Measurements from ENCODE around the gene WFDC6. TPM values are rescaled to one million over a fixed set of nuclear protein-coding genes. Genes with fewer than 3 reads are reported as not detected.

Gene WFDC6
- polyA plus RNA-seq, 2 donors = not detected

GRCh38 chr20:45538209-45538799 is 978 bp downstream of the WFDC6 start:
- no peaks in the 10 kb centered on the region for H3K36me3 ChIP-seq (ENCODE audit: control insufficient read depth in 2 of 2, insufficient read depth in 2 of 2, low read length in 1 of 2)
- H3K27ac ChIP-seq (ENCODE audit: low read depth in 2 of 2, low read length in 1 of 2) = no peak overlapping the region
- H3K4me1 ChIP-seq (ENCODE audit: control insufficient read depth in 2 of 2, insufficient read depth in 2 of 2, low read length in 1 of 2) = peaks cover 3% of the 10 kb centered on the region in 2 donors
- no peaks in the 10 kb centered on the region for H3K9me3 ChIP-seq (ENCODE audit: control insufficient read depth in 2 of 2, insufficient read depth in 1 of 2, low read depth in 1 of 2, low read length in 1 of 2)
- peaks cover 3 to 41% of the 10 kb centered on the region in 2 donors for H3K27me3 ChIP-seq (ENCODE audit: control insufficient read depth in 1 of 2, insufficient read depth in 2 of 2, low read length in 2 of 2)
- WGBS, 2 donors = 53 to 58% methylated on average over 7 of the region's 7 CpGs
- no peak overlapping the region for H3K4me3 ChIP-seq (ENCODE audit: low read depth in 1 of 2, low read length in 2 of 2)

GRCh38 chr20:45527294-45527693 is 12.0 kb downstream of the WFDC6 start:
- H3K4me3 ChIP-seq (ENCODE audit: low read depth in 1 of 2, low read length in 2 of 2) = no peak overlapping the region
- peaks cover 3 to 9% of the 10 kb centered on the region in 2 donors for H3K27me3 ChIP-seq (ENCODE audit: control insufficient read depth in 1 of 2, insufficient read depth in 2 of 2, low read length in 2 of 2)
- H3K9me3 ChIP-seq (ENCODE audit: control insufficient read depth in 2 of 2, insufficient read depth in 1 of 2, low read depth in 1 of 2, low read length in 1 of 2) = no peaks in the 10 kb centered on the region
- no peaks in the 10 kb centered on the region for H3K4me1 ChIP-seq (ENCODE audit: control insufficient read depth in 2 of 2, insufficient read depth in 2 of 2, low read length in 1 of 2)
- no peaks in the 10 kb centered on the region for H3K36me3 ChIP-seq (ENCODE audit: control insufficient read depth in 2 of 2, insufficient read depth in 2 of 2, low read length in 1 of 2)
- no peak overlapping the region for H3K27ac ChIP-seq (ENCODE audit: low read depth in 2 of 2, low read length in 1 of 2)
- 79% methylated on average over 4 of the region's 4 CpGs for WGBS, 2 donors

- 70 to 82% methylated on average over 1 of the region's 1 CpG for WGBS, 2 donors
- Histone ChIP-seq H3K9me3 (ENCODE audit: control insufficient read depth in 2 of 2, insufficient read depth in 1 of 2, low read depth in 1 of 2, low read length in 1 of 2) (no peaks in the 10 kb centered on the region), H3K4me3 (ENCODE audit: low read depth in 1 of 2, low read length in 2 of 2) (no peak overlapping the region), H3K27ac (ENCODE audit: low read depth in 2 of 2, low read length in 1 of 2) (no peak overlapping the region), H3K4me1 (ENCODE audit: control insufficient read depth in 2 of 2, insufficient read depth in 2 of 2, low read length in 1 of 2) (no peaks in the 10 kb centered on the region), H3K27me3 (ENCODE audit: control insufficient read depth in 1 of 2, insufficient read depth in 2 of 2, low read length in 2 of 2) (peaks cover 3% of the 10 kb centered on the region in 2 donors), H3K36me3 (ENCODE audit: control insufficient read depth in 2 of 2, insufficient read depth in 2 of 2, low read length in 1 of 2) (no peaks in the 10 kb centered on the region)
Measured at GRCh38 chr20:45523821-45524220, 15.5 kb downstream of the WFDC6 start.

GRCh38 chr20:45518282-45518681 is 21.0 kb downstream of the WFDC6 start:
- no peaks in the 10 kb centered on the region for H3K36me3 ChIP-seq (ENCODE audit: control insufficient read depth in 2 of 2, insufficient read depth in 2 of 2, low read length in 1 of 2)
- H3K4me3 ChIP-seq (ENCODE audit: low read depth in 1 of 2, low read length in 2 of 2) = no peak overlapping the region
- no peak overlapping the region for H3K27ac ChIP-seq (ENCODE audit: low read depth in 2 of 2, low read length in 1 of 2)
- WGBS, 2 donors = 23 to 42% methylated on average over 2 of the region's 2 CpGs
- no peaks in the 10 kb centered on the region for H3K4me1 ChIP-seq (ENCODE audit: control insufficient read depth in 2 of 2, insufficient read depth in 2 of 2, low read length in 1 of 2)
- H3K27me3 ChIP-seq (ENCODE audit: control insufficient read depth in 1 of 2, insufficient read depth in 2 of 2, low read length in 2 of 2) = no peaks in the 10 kb centered on the region
- no peaks in the 10 kb centered on the region for H3K9me3 ChIP-seq (ENCODE audit: control insufficient read depth in 2 of 2, insufficient read depth in 1 of 2, low read depth in 1 of 2, low read length in 1 of 2)

DNA sequence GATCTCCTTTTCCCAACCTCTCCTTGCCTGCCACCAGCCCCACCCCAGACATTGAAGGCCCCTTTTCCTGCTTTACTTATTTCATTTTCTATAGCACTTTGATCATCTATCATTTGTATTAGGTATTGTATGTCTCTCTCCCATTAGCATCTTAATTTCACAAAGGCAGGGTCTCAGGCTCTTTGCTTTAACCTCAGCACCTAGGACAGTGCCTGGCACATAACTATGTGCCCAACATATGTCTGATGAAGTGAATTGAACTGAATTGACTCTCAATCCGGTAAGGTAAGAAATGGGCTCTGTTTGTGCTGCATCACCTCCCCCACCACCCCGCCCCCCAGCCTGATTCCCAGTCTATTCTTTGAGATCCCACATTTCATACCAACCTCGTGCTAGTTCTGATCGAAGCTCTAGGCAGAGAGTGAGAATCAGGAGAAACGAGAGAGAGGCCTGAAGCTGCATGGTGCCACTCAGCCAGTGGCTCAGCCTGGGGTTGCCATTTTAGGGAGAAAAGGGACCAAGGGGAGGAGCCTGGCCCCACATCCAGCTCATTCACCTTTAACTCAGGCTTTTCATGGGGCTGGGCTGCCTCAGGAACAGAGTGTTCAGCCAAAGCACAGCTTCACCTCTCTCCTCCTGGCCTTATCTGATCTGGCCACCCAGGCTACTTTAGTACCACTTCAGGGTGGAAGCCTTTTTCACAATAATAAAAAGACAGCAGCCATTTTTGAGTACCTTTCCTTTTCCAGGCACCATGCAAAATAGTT is 24.0 kb downstream of the WFDC6 start, which contains the start of gene SPINT3:
Gene SPINT3 (minus strand): TSS at position 476 of the 767 bp plus-strand sequence. CDS start 14 bp downstream, at position 462.
- Histone ChIP-seq H3K27me3 (ENCODE audit: control insufficient read depth in 1 of 2, insufficient read depth in 2 of 2, low read length in 2 of 2) (no peaks in the 10 kb centered on the region), H3K4me3 (ENCODE audit: low read depth in 1 of 2, low read length in 2 of 2) (no peak within 1 kb of the TSS), H3K27ac (ENCODE audit: low read depth in 2 of 2, low read length in 1 of 2) (no peak within 1 kb of the TSS), H3K36me3 (ENCODE audit: control insufficient read depth in 2 of 2, insufficient read depth in 2 of 2, low read length in 1 of 2) (no peaks in the 10 kb centered on the region), H3K9me3 (ENCODE audit: control insufficient read depth in 2 of 2, insufficient read depth in 1 of 2, low read depth in 1 of 2, low read length in 1 of 2) (no peaks in the 10 kb centered on the region), H3K4me1 (ENCODE audit: control insufficient read depth in 2 of 2, insufficient read depth in 2 of 2, low read length in 1 of 2) (no peaks in the 10 kb centered on the region)
- 65 to 70% methylated on average over 5 of the region's 5 CpGs for WGBS, 2 donors

- Histone ChIP-seq H3K9me3 (ENCODE audit: control insufficient read depth in 2 of 2, insufficient read depth in 1 of 2, low read depth in 1 of 2, low read length in 1 of 2) (no peaks in the 10 kb centered on the region), H3K27me3 (ENCODE audit: control insufficient read depth in 1 of 2, insufficient read depth in 2 of 2, low read length in 2 of 2) (no peaks in the 10 kb centered on the region), H3K4me1 (ENCODE audit: control insufficient read depth in 2 of 2, insufficient read depth in 2 of 2, low read length in 1 of 2) (no peaks in the 10 kb centered on the region), H3K36me3 (ENCODE audit: control insufficient read depth in 2 of 2, insufficient read depth in 2 of 2, low read length in 1 of 2) (no peaks in the 10 kb centered on the region), H3K4me3 (ENCODE audit: low read depth in 1 of 2, low read length in 2 of 2) (no peak overlapping the region), H3K27ac (ENCODE audit: low read depth in 2 of 2, low read length in 1 of 2) (no peak overlapping the region)
- 76 to 77% methylated on average over 5 of the region's 5 CpGs for WGBS, 2 donors
Measured at GRCh38 chr20:45510242-45510862, 28.9 kb downstream of the WFDC6 start.

DNA sequence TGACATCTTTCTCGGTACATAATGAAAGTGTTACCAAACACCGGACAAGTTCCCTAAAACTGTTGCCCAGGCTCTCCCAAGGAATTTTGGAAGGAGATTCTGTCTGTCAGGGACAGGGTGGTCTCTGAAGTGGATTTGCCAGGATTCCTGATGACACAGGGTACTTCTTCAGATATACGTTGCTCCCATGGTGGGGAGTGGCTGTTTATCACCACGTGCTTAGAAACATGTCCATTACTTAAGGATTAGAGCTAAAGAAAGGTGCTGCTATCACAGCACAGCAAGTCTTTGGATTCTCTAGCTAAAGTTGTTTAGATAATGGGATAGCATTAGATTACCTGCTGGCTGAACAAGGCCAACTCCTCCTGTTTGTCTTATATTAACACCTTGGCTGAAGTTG is 30.2 kb downstream of the WFDC6 start:
- H3K36me3 ChIP-seq (ENCODE audit: control insufficient read depth in 2 of 2, insufficient read depth in 2 of 2, low read length in 1 of 2) = no peaks in the 10 kb centered on the region
- H3K4me1 ChIP-seq (ENCODE audit: control insufficient read depth in 2 of 2, insufficient read depth in 2 of 2, low read length in 1 of 2) = no peaks in the 10 kb centered on the region
- H3K4me3 ChIP-seq (ENCODE audit: low read depth in 1 of 2, low read length in 2 of 2) = no peak overlapping the region
- no peaks in the 10 kb centered on the region for H3K27me3 ChIP-seq (ENCODE audit: control insufficient read depth in 1 of 2, insufficient read depth in 2 of 2, low read length in 2 of 2)
- H3K27ac ChIP-seq (ENCODE audit: low read depth in 2 of 2, low read length in 1 of 2) = no peak overlapping the region
- no peaks in the 10 kb centered on the region for H3K9me3 ChIP-seq (ENCODE audit: control insufficient read depth in 2 of 2, insufficient read depth in 1 of 2, low read depth in 1 of 2, low read length in 1 of 2)
- 54 to 75% methylated on average over 4 of the region's 4 CpGs for WGBS, 2 donors

GRCh38 chr20:45508068-45508886 is 31.0 kb downstream of the WFDC6 start:
- Histone ChIP-seq H3K9me3 (ENCODE audit: control insufficient read depth in 2 of 2, insufficient read depth in 1 of 2, low read depth in 1 of 2, low read length in 1 of 2) (peaks cover 0 to 1% of the 10 kb centered on the region in 2 donors), H3K27me3 (ENCODE audit: control insufficient read depth in 1 of 2, insufficient read depth in 2 of 2, low read length in 2 of 2) (no peaks in the 10 kb centered on the region), H3K4me3 (ENCODE audit: low read depth in 1 of 2, low read length in 2 of 2) (no peak overlapping the region), H3K4me1 (ENCODE audit: control insufficient read depth in 2 of 2, insufficient read depth in 2 of 2, low read length in 1 of 2) (no peaks in the 10 kb centered on the region), H3K27ac (ENCODE audit: low read depth in 2 of 2, low read length in 1 of 2) (no peak overlapping the region), H3K36me3 (ENCODE audit: control insufficient read depth in 2 of 2, insufficient read depth in 2 of 2, low read length in 1 of 2) (no peaks in the 10 kb centered on the region)
- WGBS, 2 donors = 65 to 77% methylated on average over 7 of the region's 7 CpGs

Data from esophagus (tissue), 2 donors.